SIG-M5 (cell line): ENCODE data around the gene CDNF.
"Not testable (repeated sequence)": the region's sequence is repeated elsewhere in the genome, so short reads cannot be mapped to it uniquely, and the experiment has no call there.

Experiments
- DNase-seq: peaks from one replicate; lab custom pipeline; 2025; lab: John Stamatoyannopoulos, UW

CDNF gene

DNA sequence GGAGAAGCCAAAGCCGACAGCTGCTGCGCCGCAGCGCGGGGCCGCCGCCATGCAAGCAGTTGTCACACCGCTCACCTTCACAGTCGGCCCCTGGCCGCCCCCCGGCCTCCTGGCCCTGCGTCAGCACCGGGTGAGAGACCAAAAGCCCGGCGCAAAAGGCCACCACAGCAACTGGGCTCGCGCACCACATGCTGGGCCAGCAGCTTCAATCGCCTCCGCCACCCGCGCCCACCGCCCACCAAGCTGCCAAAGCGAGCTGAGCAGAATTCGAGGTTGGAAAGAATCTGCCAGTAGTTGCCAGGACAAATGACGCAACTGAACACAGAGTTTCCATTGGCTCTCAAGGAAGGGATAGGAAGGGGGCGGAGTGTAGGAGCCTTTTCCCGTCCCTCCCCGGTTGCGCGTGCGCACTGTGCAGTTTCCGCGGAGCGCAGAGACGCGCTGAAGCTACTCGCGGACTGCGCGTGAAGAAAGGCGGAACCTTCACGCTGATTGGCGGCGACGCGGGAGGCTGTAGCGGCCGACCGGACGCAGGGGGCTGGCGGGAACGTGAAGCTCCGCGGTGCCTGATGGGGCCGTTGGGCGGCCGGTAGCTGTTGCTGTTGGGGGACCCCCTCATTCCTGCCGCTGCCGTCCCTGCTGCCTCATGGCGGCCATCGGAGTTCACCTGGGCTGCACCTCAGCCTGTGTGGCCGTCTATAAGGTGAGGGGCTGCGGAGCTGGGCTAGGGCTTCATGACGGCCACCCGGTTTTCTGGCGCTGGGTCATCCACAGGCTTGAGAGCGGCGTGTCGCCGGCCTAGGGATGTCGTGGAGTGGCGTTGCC is at the start of gene CDNF, which contains the start of the genes HSPA14 and MSANTD7:
TSS of gene CDNF (minus strand) at position 281 of the 825 bp plus-strand sequence. CDS start at position 190, 91 bp downstream.
TSS of gene HSPA14 (plus strand) at position 550 of the 825 bp plus-strand sequence. CDS start at position 647, 97 bp downstream.
TSS of gene MSANTD7 (plus strand) at position 550 of the 825 bp plus-strand sequence. CDS start 3,979 bp downstream, outside the sequence.
- DNase-seq: peak; percentile 77

DNA sequence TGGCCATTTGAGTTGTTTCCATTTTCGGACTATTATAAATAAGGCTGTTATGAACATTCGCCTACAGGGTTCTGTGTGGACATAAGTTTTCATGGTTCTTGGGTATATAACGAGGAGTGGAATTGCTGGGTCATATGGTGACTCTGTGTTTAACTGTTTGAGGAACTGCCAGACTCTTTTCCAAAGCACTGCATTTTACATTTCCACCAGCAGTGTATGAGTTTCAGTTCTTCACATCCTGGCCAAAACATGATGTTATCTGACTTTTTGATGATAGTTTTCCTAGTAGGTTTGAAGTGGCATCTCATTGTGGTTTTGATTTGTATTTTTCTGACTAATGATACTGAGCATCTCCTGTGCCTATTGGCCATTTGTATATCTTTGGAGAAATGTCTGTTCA is 46.2 kb upstream of the CDNF start:
- no peak for DNase-seq

DNA sequence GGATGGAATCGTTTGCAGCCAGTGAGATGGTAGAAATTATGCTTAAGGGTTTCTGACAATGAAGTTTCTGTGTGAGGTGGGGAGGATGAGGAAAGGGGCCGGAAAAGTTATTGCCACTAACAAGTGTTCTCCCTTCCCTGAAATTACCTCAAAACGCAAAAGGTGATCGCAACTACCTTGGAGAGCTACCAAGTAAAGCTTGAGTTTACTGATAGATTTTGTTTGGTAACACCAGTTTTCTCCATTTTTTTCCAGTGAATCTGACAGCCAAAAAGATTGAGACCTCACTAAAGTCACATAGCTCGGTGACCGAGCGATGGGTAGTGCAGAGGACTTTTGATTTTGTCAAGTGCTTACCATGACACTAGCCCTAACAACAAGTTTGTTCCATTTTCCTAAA is 42.4 kb upstream of the CDNF start:
- DNase-seq: no peak

DNA sequence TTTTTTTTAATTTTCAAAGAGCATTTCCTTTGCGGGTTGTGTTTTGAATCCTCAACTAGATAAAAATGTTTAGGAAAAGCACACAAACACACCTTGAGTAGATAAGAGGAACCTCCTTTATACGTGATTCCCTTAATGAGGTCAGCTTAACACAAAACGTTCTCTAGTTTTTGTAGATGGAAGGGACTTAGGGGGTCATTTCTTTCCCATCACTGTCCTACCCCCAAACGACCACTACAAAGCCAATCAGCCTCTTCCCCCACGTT is 42.0 kb upstream of the CDNF start:
- DNase-seq: no peak

GRCh38 chr10:14879124-14879927 is 41.5 kb upstream of the CDNF start:
- no peak for DNase-seq

- peak; percentile 36 for DNase-seq
Measured at GRCh38 chr10:14878266-14879123, 40.7 kb upstream of the CDNF start, which contains the start of gene SUV39H2. Gene SUV39H2 (plus strand): TSS chr10:14878866. CDS start chr10:14878889, 23 bp downstream.

DNA sequence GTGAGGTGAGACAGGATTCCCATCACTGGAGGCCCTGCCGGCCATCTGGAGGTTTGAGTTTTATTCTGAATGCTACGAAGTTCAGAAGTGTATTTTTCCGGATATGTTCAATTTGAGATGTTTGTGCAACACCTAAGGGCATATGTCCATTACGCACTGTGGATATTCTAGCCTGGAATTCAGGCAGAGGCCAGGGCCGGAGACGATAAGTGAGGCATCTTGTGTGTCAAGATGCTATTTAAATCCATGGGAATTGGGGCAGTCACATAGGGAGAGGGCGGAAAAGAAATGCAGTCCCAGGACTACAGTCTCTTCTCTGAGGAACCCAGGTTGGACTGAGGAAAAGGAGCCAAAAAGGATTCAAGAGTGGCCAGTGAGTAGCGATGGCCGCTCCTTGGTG is 38.9 kb upstream of the CDNF start:
- DNase-seq: no peak

DNA sequence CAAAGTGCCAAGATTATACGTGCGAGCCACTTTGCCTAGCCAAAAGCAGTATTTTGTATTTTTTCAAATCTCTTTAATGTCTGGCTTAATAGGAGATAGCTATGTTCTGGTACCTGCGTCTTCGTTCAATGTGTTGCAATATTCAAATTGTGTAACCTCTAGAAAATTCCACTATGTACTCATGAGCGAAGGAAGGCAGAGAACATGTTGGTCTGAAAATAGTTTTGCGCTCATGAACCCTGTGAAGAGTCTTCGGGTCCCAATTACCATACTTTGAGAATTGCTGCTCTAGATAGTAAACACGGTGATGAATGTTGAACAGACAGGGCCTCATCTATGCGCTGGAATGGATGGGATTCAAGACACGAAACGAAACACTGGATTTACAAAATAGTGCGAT is 38.1 kb upstream of the CDNF start:
- DNase-seq: no peak

- no peak for DNase-seq
Measured at GRCh38 chr10:14873090-14873760, 35.4 kb upstream of the CDNF start.

DNA sequence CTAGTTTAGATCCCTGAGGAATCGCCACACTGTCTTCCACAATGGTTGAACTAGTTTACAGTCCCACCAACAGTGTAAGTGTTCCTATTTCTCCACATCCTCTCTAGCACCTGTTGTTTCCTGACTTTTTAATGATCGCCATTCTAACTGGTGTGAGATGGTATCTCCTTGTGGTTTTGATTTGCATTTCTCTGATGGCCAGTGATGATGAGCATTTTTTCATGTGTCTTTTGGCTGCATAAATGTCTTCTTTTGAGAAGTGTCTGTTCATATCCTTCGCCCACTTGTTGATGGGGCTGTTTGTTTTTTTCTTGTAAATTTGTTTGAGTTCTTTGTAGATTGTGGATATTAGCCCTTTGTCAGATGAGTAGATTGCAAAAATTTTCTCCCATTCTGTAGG is 27.0 kb upstream of the CDNF start:
- not testable (repeated sequence) for DNase-seq

GRCh38 chr10:14864466-14864865 is 26.6 kb upstream of the CDNF start:
- DNase-seq: not testable (repeated sequence)

DNA sequence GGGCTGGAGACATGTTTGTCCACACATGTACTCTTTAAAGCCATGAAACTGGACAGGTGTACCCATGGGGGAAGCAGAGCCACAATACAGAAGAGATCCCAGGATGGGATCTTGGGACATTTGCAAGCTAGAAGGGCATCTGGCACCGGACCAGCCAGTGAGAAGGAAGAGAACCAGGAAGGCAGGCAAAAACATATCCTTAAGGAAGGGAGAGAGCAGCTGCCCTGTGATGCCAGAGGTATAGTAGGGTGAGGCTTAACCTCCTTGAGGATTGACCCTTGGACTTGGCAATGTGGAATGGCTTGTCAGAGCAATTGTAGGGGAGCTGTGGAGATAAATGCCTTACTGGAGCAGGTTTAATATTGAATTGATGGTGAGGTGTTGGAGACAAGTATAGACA is 23.0 kb upstream of the CDNF start:
- DNase-seq: no peak

DNA sequence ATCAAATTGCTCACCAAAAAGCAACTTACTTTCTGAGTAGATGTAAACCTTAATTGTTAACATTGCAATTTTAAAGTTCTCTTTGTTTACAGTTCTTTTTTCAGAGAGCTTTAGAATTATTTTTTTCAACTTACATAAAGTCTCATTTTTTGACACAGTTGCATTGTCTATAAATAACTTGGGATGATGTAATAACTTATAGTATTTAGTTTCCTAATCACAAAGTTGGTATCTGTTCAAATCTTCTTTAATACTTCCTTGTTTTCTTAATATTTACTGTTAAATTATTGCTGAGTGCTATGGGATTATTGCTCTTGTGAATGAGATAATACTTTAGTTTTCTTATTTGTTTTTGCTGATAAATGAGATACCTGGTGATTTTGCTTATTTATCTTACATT is 21.9 kb upstream of the CDNF start:
- DNase-seq: no peak

DNA sequence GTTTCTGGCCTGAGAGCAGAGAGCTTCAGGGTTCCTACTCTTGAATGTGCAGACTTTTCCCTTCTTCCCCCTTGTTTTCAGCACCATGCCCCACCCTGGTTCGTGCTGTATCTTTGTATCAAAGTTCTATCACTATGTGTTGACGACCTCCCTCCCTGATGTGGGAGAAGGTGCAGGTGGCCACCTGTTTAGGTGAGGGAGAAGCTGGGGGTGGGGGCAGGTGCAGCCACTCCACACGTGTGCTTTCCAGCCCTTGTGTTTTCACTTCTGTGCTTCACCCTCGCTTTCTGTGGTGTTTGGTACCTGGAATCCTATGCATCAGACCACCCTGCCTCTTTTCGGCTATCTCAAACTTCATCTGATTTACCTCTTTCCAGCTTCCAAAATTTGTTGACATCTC is 21.2 kb upstream of the CDNF start:
- DNase-seq: no peak

DNA sequence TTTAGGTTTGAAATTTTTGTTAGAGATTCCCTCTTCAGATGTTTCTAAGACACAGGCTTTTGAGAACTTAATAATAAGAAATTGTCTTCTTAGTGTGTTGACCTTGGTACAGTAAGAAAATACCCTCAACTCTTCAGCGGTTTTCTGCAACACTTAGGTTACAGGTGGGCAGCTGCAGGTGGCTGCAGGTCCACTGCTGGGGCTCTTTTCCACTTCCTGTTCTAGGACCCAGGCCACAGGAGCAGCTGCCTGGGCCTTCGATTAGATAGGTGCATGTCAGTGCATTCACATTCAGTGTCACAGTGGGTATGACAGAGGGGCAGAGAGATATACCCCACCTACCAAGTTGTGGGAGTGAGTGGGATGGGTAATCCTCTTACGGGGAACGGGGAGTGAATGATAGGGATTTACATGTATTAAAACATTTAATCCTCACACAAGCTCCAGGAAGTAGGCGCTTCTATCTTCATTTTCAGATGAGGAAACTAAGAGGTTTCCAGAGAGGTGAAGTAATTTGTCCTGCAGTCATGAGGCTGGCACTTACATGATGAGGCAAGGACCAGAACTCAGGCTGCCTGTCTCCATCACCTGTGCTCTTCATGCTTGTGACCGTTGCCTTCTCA is 20.6 kb upstream of the CDNF start:
- no peak for DNase-seq

- no peak for DNase-seq
Measured at GRCh38 chr10:14855453-14855852, 17.6 kb upstream of the CDNF start.

DNA sequence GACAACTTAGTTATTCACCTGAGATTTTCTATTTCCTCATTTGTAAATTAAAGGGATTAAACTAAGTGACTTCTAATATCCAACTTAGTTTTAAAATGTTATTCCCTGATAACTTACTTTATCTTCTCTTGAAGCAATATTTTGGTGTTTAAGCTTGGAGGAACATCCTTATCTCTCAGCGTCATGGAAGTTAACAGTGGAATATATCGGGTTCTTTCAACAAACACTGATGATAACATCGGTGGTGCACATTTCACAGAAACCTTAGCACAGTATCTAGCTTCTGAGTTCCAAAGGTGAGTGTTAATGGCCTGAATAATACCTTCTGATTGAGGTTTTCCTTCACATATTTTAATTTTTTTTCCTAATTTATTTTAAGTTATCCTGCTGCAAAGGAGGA is 14.4 kb upstream of the CDNF start:
- DNase-seq: no peak

- no peak for DNase-seq
Measured at GRCh38 chr10:14844948-14845347, 7.1 kb upstream of the CDNF start.

- no peak for DNase-seq
Measured at GRCh38 chr10:14843327-14843988, 5.6 kb upstream of the CDNF start.

DNA sequence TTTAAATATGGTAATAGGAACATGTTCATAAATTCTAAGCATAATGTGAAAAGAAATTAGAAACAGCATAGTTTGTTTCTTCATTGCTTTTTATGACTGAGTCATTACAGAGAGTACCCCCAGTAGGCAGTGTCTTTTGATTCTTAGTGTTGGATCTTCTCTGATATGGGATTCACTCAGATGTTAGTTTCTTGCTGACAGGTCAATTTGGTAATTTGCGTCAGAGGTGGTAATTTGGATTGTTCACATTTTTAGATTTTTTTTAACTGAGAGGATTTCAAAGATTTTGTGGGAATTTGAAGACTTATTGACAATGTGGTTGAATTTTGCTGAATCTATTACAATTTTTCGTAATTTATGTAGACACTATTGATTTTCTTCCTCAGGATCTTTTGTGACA is 2.3 kb upstream of the CDNF start:
- no peak for DNase-seq

- DNase-seq: no peak
Measured at GRCh38 chr10:14839305-14839695, 1.5 kb upstream of the CDNF start.
